ENCODE measurements around the gene CARD9.

The CARD9 gene

GRCh38 chr9:136347472-136348256, 25.8 kb downstream of the CARD9 start:
- no peak for DNase-seq (ENCODE audit: low read depth)

DNA sequence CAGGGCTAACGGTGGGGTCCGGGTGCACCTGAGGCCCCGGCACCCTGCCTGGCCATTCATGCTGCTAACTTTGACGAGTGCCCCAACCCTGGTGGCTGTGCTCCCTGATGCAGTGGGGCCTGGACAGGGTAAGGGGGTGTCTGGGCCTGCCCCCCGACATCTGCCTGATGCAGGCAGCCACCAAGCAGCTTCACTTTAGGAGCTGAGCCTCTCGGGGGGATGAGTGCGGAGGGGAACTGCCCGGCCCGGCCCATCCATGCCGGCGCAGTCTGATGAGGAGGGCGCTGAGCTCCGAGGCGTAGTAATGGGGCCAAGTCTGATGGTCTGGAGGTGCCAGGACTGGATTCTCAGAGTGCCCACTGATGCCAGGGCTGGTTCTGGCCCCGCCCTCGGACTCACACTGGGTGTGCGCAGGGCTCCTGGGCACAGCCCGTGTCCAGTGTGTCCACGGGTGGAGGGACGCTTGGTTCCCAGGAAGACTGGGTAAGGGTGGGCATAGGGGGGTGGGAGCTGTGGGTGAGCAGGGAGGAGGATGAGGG, 26.5 kb downstream of the CARD9 start:
- DNase-seq (ENCODE audit: low read depth): no peak

DNA sequence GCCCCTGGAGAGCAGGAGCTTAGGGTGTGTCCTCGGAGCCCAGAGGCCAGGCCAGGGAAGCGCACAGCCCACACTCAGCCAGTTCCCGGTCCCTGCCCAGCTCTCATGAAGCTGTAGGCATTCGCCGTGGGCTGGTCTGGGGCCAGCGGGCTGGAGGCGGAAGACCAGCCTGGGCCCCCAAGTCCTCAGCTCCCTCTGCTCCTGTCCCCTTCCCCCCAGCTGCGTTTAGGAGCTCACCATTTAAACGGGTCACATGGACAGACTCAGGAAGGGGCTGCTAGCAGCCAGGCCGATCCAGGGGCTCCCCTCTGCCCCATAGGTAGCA, 27.4 kb downstream of the CARD9 start:
- DNase-seq (ENCODE audit: low read depth): no peak

- DNase-seq (ENCODE audit: low read depth): peak; percentile 69
Observed at GRCh38 chr9:136345281-136346156, 27.9 kb downstream of the CARD9 start.

- no peak for DNase-seq (ENCODE audit: low read depth)
Observed at GRCh38 chr9:136344544-136345280, 28.8 kb downstream of the CARD9 start.

DNA sequence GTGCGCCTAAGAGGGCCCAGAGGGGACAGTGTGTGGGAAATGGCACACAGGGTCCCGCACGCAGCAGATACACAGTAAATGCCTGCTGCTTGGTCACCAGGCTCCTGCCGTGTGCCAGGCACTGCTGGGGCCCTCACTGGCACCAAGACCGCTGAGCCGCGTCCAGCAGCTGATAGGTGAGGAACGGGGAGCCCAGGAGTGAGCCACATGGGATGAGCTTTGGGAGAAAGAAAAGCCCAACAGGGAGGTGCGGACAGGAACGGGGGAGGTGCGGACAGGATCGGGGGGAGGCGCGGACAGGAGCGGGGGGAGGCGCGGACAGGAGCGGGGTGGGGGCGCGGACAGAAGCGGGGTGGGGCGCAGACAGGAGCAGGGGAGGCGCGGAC, 29.6 kb downstream of the CARD9 start:
- DNase-seq (ENCODE audit: low read depth): no peak

GRCh38 chr9:136343121-136343883, 30.2 kb downstream of the CARD9 start:
- no peak for DNase-seq (ENCODE audit: low read depth)

GRCh38 chr9:136342181-136343120, 31.0 kb downstream of the CARD9 start:
- DNase-seq (ENCODE audit: low read depth): peak; percentile 67

- no peak for DNase-seq (ENCODE audit: low read depth)
Observed at GRCh38 chr9:136341769-136342168, 31.7 kb downstream of the CARD9 start.

- DNase-seq (ENCODE audit: low read depth): no peak
Observed at GRCh38 chr9:136341042-136341655, 32.3 kb downstream of the CARD9 start.

DNA sequence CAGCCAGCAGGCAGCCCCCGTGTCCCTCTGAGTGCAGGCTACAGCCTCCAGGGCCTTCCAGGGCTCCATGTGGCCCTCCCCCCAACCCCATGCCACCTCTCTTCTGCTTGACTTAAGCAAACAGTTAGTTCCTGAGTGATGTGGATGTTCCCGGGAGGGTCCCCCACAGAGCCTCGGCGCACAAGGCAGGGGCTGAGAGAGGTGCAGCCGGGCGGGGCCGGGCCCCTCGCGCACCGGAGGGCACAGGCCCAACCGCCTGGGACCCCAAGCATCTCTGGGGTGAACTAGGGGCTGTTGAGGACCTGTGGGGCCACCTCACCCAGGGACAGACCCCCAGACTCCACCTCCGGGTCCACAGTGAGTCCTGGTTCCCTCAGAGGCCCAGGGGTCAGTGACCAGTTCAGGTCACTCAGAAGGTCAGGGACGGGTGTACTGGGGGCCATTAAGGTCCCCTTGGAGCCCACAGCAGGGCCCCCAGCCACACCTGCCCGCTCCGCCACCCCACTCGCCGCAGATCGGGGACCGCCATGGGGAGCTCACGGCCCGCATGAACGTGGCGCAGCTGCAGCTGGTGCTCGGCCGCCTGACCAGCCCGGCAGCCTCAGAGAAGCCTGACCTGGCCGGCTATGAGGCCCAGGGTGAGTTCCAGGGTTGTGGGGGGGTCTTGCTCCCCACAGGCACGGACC, 33.0 kb downstream of the CARD9 start:
- no peak for DNase-seq (ENCODE audit: low read depth)

- no peak for DNase-seq (ENCODE audit: low read depth)
Observed at GRCh38 chr9:136339958-136340310, 33.5 kb downstream of the CARD9 start.

DNA sequence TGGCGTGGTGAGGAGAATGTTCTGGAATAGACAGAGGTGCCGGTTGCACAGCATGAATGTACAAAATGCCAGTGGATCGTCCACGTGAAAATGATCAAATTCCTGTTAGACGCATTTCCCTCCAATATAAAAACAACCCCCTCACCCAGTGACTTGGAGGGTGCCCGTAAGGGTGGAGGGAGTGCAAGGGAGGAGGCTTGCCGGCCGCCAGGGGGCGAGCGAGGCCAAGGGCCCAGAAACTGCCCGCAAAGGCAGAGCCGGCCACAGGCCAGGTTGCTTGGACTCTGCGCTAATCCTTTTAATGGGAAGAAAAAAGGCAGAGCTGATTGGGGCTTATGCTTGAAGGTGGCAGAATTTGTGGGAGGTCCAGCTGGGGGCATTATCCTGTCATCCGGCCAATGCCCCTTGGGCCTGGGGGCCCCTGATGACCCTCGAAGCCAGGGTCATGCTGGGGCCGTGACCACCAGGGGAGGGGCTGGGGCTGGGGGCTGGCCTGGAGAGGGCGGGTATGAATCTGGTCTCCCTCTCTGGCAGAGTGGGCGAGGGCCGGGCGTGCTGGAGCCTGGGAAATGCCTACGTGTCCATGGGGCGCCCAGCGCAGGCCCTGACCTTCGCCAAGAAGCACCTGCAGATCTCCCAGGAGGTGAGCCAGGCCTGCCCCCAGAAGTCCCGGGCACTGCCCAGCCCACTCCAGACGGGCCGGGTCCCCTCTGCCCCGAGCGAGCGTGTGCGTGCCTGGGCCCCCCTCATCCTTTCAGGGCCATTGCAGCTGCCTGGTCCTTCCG, 34.1 kb downstream of the CARD9 start:
- DNase-seq (ENCODE audit: low read depth): peak; percentile 58

- no peak for DNase-seq (ENCODE audit: low read depth)
Observed at GRCh38 chr9:136338511-136338910, 35.0 kb downstream of the CARD9 start.

- no peak for DNase-seq (ENCODE audit: low read depth)
Observed at GRCh38 chr9:136337416-136338395, 35.8 kb downstream of the CARD9 start.

DNA sequence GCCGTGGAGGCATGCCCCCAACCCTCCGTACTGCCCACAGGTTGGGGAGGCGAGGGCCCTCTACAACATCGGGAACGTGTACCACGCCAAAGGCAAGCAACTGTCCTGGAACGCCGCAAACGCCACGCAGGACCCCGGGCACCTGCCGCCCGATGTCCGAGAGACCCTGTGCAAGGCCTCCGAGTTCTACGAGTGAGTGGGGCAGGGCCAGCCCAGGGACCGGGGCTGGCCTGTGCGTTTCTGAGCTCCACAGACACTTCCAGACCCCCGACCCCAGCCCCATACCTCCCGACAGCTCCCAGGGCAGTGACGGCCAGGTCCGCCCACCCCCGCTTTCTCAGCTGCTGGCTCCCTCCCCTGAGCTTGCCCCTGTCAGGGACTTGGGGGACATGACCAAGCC, 36.6 kb downstream of the CARD9 start:
- no peak for DNase-seq (ENCODE audit: low read depth)

- DNase-seq (ENCODE audit: low read depth): peak; percentile 63
Observed at GRCh38 chr9:136336156-136336870, 37.2 kb downstream of the CARD9 start.
